NT2/D1 (cell line): ENCODE measurements around the gene SPATA6.

ENCODE experiments used
- DNase-seq: peaks from one replicate; pipeline ENCODE4 v3.0.0-alpha.2; 2011; ENCODE audit warnings: low read depth, low spot score
- H3K27me3 ChIP-seq: 2 replicates; pipeline ENCODE4 v1.6.0; 2011; ENCODE audit warnings: mild to moderate bottlenecking; ENCODE audit not compliant: insufficient read length, insufficient read depth
- H3K36me3 ChIP-seq: 2 replicates; pipeline ENCODE4 v1.6.1; 2011; ENCODE audit warnings: mild to moderate bottlenecking, low read length, mixed read lengths; ENCODE audit not compliant: insufficient read depth, insufficient read length
- H3K4me1 ChIP-seq: 2 replicates; pipeline ENCODE4 v1.5.1; 2011; ENCODE audit not compliant: insufficient read depth, insufficient read length
- H3K4me3 ChIP-seq: 2 replicates; pipeline ENCODE4 v1.5.1; 2011; ENCODE audit warnings: low read depth; ENCODE audit not compliant: insufficient read length
- H3K9ac ChIP-seq: 2 replicates; pipeline ENCODE4 v1.6.0; 2011; ENCODE audit warnings: low read depth; ENCODE audit not compliant: insufficient read length
- H3K9me3 ChIP-seq: 2 replicates; pipeline ENCODE4 v1.5.1; 2011; ENCODE audit warnings: mild to moderate bottlenecking, low read length; ENCODE audit not compliant: insufficient read depth
- SUZ12 ChIP-seq: IDR thresholded peaks from 2 replicates; pipeline ENCODE4 v1.6.1; 2011; ENCODE audit not compliant: insufficient read length, insufficient read depth; ENCODE audit errors: extremely low read depth
- YY1 ChIP-seq: IDR thresholded peaks from 2 replicates; pipeline ENCODE4 v1.6.1; 2011; ENCODE audit not compliant: insufficient read length, insufficient read depth
- ZNF274 ChIP-seq: IDR thresholded peaks from 2 replicates; pipeline ENCODE4 v1.6.1; 2011; ENCODE audit warnings: mild to moderate bottlenecking, low read depth, low read length

The SPATA6 gene

DNA sequence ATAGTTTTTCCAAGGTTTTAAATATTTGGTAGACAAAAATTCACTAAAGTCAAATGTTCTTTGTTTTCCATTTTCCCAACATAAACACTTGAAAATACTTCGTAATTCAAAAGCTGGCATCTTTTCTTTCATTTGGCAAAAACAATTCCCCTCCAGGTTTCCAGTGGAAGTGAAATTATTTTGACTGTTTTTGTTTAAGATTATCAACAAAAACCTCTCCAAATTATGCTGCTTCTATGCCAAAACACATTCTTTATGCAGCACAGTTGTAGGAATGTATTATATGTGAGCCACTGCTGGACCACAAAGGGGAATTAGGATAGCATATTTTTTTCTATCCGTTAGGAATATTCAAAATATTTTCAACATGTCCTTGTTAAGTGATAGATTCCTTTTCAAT is 205.4 kb downstream of the SPATA6 start:
- Histone ChIP-seq H3K4me3 (no peak overlapping the region), H3K36me3 (no peaks in the 10 kb centered on the region), H3K9me3 (no peaks in the 10 kb centered on the region), H3K27me3 (no peaks in the 10 kb centered on the region), H3K4me1 (no peaks in the 10 kb centered on the region), H3K9ac (no peak overlapping the region)
- no peak for DNase-seq
- TF ChIP-seq SUZ12 = no peak
- TF ChIP-seq YY1 = no peak
- TF ChIP-seq ZNF274 = no peak

DNA sequence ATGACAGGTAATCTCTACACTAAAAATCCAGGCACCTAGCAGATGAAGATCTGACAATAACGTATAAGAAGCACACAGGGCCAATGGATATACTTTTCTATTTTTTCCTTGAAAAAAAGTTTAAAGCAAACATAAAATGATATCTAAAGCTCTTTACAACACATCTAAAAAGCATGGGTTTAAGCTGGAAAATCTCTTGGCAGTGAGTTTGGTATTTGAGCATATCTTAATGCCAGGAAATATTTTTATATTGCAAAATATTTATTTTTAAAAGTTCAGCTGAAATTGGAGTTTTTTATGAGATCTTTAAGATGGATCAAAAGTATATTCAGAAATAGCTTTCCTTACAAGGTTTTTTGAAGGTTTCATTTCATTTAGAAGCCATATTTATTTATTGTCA is 209.0 kb downstream of the SPATA6 start:
- DNase-seq = no peak
- Histone ChIP-seq H3K9me3 (no peaks in the 10 kb centered on the region), H3K4me3 (no peak overlapping the region), H3K4me1 (no peaks in the 10 kb centered on the region), H3K36me3 (no peaks in the 10 kb centered on the region), H3K27me3 (no peaks in the 10 kb centered on the region), H3K9ac (no peak overlapping the region)
- TF ChIP-seq SUZ12 (no peak), ZNF274 (no peak), YY1 (no peak)

DNA sequence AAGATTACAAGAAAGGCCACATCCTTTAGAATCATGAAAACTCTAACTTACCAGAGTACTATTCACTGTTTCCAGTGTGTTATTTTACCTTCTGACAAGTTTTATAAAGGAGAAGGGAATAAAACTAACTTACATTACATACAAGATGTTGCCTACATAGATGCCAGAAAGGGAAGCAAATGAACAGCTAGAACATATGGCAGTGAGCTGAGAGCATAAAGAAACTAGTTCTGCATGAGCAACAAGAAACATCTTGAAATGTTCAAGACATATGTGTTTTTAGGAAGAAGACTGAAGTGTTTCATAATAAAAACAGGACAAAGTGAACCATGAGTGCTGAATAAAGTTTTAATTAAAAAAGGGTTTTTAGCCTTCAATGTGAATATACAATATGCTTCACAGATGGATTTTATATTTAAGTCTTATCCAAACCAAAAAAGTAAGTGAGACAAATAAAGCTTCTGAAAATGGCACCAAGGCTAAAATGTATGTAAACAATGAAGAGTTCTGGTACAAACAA is 210.1 kb downstream of the SPATA6 start:
- no peaks in the 10 kb centered on the region for H3K9me3 ChIP-seq
- DNase-seq = no peak
- H3K4me1 ChIP-seq = no peaks in the 10 kb centered on the region
- no peak overlapping the region for H3K9ac ChIP-seq
- no peaks in the 10 kb centered on the region for H3K36me3 ChIP-seq
- H3K4me3 ChIP-seq = no peak overlapping the region
- no peaks in the 10 kb centered on the region for H3K27me3 ChIP-seq
- TF ChIP-seq YY1 = no peak
- TF ChIP-seq ZNF274 = no peak
- TF ChIP-seq SUZ12 = no peak

DNA sequence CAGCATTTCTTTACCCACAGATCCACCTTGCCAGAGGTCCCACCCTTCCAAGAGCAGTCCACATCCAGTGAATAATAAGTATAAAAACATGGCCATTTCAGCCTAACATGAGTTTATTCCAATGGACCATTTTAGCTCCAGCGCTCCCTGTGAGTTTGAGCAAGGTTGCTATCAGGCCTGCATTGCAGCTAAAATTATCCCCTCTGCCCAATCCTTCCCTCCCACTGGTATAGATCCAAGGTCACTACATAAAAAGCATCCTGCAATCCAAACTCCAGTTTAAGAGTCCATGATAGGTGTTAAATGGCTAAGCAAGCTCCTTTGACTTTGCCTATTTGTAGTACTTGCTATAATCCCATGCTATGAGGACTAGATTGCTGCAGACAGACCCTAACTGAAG is 213.9 kb downstream of the SPATA6 start:
- Histone ChIP-seq H3K27me3 (no peaks in the 10 kb centered on the region), H3K4me1 (no peaks in the 10 kb centered on the region), H3K36me3 (no peaks in the 10 kb centered on the region), H3K4me3 (no peak overlapping the region), H3K9ac (no peak overlapping the region), H3K9me3 (no peaks in the 10 kb centered on the region)
- TF ChIP-seq YY1 (no peak), SUZ12 (no peak), ZNF274 (no peak)
- no peak for DNase-seq

DNA sequence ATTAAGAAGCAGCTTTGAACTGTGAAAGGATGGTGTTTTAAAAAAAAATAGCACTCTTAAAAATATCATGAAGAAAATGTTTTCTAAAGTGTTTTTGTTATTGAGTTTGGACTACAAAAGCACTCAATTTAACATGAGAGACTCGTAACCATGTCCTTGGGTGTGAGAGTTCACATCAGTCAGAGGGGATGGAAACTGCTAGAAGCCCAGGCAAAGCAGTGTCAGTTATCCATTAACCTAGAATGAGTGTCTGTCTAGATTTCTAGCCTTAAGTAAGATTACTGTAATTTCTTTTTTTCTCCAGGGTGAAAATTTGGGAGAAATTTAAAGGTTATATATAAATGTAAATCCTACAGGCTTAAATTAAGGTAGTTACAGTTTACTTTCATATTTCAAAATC is 217.8 kb downstream of the SPATA6 start:
- DNase-seq = no peak
- H3K9ac ChIP-seq = no peak overlapping the region

DNA sequence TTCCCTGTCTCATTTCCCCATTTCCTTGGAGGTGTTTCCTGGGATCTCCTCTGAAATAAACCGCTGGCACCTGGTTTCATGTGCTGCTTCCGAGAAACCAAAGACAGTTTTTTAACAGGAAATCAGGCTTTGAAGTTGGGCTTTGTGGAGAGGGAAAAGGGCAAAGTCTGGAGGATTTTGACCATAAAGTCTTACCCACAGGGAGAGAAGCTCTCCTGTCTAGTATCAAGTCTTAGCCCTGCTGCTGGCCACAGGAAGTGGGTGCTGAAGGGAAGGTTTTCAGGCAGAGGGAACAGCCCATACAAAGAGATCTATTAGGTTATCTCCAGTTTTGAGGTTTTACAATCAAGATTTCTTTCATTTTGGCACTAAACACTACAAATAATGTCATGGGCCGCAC is 220.2 kb downstream of the SPATA6 start:
- H3K4me1 ChIP-seq = no peaks in the 10 kb centered on the region
- no peak overlapping the region for H3K9ac ChIP-seq
- H3K27me3 ChIP-seq = no peaks in the 10 kb centered on the region
- no peak overlapping the region for H3K4me3 ChIP-seq
- no peaks in the 10 kb centered on the region for H3K36me3 ChIP-seq
- H3K9me3 ChIP-seq = no peaks in the 10 kb centered on the region
- DNase-seq = no peak
- TF ChIP-seq ZNF274 = no peak
- TF ChIP-seq YY1 = no peak
- TF ChIP-seq SUZ12 = no peak

More for the DNA sequence above, 217.8 kb downstream of the SPATA6 start:
- TF ChIP-seq ZNF274 = no peak
- TF ChIP-seq YY1 = no peak
- no peak for TF ChIP-seq SUZ12
- Histone ChIP-seq H3K9me3 (no peaks in the 10 kb centered on the region), H3K27me3 (no peaks in the 10 kb centered on the region), H3K36me3 (no peaks in the 10 kb centered on the region), H3K4me3 (no peak overlapping the region), H3K4me1 (no peaks in the 10 kb centered on the region)

DNA sequence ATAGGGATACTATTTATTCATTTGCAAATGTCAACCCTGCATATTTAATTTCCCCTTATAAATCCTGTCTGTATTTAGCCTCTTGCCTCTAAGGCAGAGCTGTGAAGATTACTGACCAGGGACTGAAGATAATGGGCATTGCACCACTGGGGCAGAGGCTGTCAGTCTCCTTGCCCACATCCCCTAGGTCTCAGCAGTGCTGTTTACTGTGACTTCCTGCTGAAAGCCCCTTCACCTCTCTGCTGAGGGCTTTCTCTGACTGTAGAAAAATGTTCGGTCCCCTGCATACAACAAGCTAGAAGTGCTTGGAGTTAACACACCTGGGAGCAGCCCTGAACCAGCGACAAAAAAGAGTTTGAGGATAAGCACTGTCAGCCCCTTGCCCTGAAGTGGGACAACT is 220.7 kb downstream of the SPATA6 start:
- no peak for DNase-seq
- no peaks in the 10 kb centered on the region for H3K36me3 ChIP-seq
- H3K27me3 ChIP-seq = no peaks in the 10 kb centered on the region
- no peak overlapping the region for H3K9ac ChIP-seq
- TF ChIP-seq ZNF274 (no peak), SUZ12 (no peak), YY1 (no peak)
- H3K4me1 ChIP-seq = no peaks in the 10 kb centered on the region
- H3K9me3 ChIP-seq = no peaks in the 10 kb centered on the region
- H3K4me3 ChIP-seq = no peak overlapping the region

DNA sequence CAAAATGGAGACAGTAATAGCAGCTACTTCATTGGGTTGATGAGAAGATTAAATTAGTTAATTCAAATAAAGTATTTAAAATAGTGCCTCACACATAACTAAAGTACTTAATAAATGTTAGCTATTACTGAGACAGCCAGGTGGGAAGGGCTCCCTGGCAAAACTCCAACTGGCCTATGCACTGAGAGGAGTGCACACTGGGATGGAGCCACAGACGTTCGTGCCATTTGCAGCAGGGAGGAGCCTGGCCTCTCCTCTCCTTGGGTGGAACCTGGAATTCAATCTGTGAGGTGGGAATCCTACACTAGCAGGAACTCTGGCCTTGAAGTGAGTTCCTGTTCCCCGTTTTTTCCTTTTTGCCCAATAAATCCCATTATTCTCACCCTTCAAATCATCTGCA is 221.4 kb downstream of the SPATA6 start:
- H3K36me3 ChIP-seq = no peaks in the 10 kb centered on the region
- TF ChIP-seq YY1 (no peak), ZNF274 (no peak), SUZ12 (no peak)
- DNase-seq = no peak
- no peak overlapping the region for H3K4me3 ChIP-seq
- no peaks in the 10 kb centered on the region for H3K27me3 ChIP-seq
- H3K9ac ChIP-seq = no peak overlapping the region
- no peaks in the 10 kb centered on the region for H3K9me3 ChIP-seq
- no peaks in the 10 kb centered on the region for H3K4me1 ChIP-seq
